ENCODE measurements around the gene SPAM1. TPM values are rescaled to one million over a fixed set of nuclear protein-coding genes. Genes with fewer than 3 reads are reported as not detected.

SPAM1 gene
- polyA plus RNA-seq, 1 donor (not counting 4 experiments of a cell fraction or from before 2014, with no cell fraction given) = not detected

DNA sequence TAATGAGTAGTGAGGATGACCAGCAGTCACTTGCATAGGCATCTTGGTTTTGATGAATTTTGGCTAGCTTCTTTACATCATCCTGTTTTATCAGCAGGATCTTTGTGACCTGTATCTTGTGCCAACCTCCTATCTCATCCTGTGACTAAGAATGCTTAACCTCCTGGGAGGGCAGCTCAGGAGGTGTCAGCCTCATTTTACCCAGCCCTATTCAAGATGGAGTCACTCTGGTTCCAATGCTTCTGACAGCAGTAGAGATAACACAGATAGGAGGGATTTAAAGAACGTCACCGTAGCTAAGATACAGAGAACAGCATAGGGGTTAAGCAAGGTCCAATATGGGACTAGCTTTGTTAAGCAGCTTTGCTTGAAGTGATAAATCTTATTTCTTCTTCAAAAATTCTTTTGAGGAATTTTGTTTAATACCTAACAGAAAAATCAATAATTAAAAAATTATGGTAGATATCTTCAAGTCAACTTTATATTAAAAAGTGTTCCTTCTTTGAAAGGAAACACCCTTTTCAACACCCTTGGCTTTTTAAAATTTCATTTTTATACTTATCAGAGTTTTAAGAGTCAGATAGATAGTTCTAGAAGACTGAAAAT is 68.0 kb downstream of the SPAM1 start:
- no peaks in the 10 kb centered on the region for H3K36me3 ChIP-seq (ENCODE audit: control insufficient read depth in 2 of 2, extremely low read depth in 1 of 2, insufficient read depth in 2 of 2, low read length in 2 of 2)
- H3K9ac ChIP-seq (ENCODE audit: control insufficient read depth, extremely low read depth, insufficient read depth, low read length) = no peak overlapping the region
- no peak overlapping the region for H3K4me2 ChIP-seq (ENCODE audit: control insufficient read depth, extremely low read depth, insufficient read depth, low read depth, low read length)
- H3K27me3 ChIP-seq (ENCODE audit: control insufficient read depth, extremely low read depth, insufficient read depth, low read length) = no peaks in the 10 kb centered on the region
- H3K4me1 ChIP-seq (ENCODE audit: control insufficient read depth, extremely low read depth, insufficient read depth, low read length) = no peaks in the 10 kb centered on the region
- H3K9me3 ChIP-seq (ENCODE audit: control insufficient read depth, low read depth, low read length) = no peaks in the 10 kb centered on the region
- no peak for DNase-seq (ENCODE audit: low read depth, low spot score)
- H4K20me1 ChIP-seq (ENCODE audit: control insufficient read depth, extremely low read depth, insufficient read depth, low read length) = no peaks in the 10 kb centered on the region
- no peak overlapping the region for H2AFZ ChIP-seq (ENCODE audit: control insufficient read depth, low read length)
- no peak for FAIRE-seq
- H3K79me2 ChIP-seq (ENCODE audit: control insufficient read depth, insufficient read depth, low read length) = no peaks in the 10 kb centered on the region
- no peak overlapping the region for H3K27ac ChIP-seq (ENCODE audit: control insufficient read depth, insufficient read depth, low read length)
- no peak for TF ChIP-seq EZH2 (IDR thresholded peaks at IDR 0.05; ENCODE audit: low read length)
- TF ChIP-seq, protein P1, sequence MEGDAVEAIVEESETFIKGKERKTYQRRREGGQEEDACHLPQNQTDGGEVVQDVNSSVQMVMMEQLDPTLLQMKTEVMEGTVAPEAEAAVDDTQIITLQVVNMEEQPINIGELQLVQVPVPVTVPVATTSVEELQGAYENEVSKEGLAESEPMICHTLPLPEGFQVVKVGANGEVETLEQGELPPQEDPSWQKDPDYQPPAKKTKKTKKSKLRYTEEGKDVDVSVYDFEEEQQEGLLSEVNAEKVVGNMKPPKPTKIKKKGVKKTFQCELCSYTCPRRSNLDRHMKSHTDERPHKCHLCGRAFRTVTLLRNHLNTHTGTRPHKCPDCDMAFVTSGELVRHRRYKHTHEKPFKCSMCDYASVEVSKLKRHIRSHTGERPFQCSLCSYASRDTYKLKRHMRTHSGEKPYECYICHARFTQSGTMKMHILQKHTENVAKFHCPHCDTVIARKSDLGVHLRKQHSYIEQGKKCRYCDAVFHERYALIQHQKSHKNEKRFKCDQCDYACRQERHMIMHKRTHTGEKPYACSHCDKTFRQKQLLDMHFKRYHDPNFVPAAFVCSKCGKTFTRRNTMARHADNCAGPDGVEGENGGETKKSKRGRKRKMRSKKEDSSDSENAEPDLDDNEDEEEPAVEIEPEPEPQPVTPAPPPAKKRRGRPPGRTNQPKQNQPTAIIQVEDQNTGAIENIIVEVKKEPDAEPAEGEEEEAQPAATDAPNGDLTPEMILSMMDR (optimal IDR thresholded peaks at IDR 0.05 in 1 of 3, IDR thresholded peaks at IDR 0.05 in 1 of 3, conservative IDR thresholded peaks at IDR 0.05 in 1 of 3; ENCODE audit: extremely low read depth in 1 of 3, insufficient read depth in 2 of 3, low read length in 3 of 3) = no peak
- dilution Hi-C loops (cut with MboI; ENCODE audit: extremely low pct_ligation_motif_present, low sequenced_read_pairs) = no loop called here
- no peaks in the 10 kb centered on the region for H3K9me1 ChIP-seq (ENCODE audit: control insufficient read depth, extremely low read depth, insufficient read depth, low read length)
- no peak overlapping the region for H3K4me3 ChIP-seq (ENCODE audit: control insufficient read depth in 2 of 3, extremely low read depth in 1 of 3, insufficient read depth in 2 of 3, low read depth in 1 of 3, low read length in 3 of 3)

DNA sequence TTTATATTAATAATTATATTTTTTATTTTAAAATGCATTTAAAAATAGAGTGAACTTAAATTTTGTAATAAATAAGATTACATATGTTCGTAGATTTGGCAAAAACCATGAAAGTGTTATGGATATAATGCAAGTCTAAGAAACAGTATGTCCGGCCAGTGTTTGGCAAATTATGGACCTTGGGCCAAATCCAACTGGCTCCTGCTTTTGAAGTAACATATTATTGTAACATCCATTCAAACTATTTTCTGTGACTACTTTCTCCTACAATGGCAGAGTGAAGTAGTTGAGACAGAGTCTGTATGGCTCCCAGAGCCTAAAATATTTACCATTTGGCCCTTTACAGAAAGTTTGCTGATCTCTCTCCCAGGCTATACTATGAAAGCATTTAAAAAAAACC is 69.0 kb downstream of the SPAM1 start:
- no peak for TF ChIP-seq EZH2 (IDR thresholded peaks at IDR 0.05; ENCODE audit: low read length)
- TF ChIP-seq, protein P1 (optimal IDR thresholded peaks at IDR 0.05 in 1 of 3, IDR thresholded peaks at IDR 0.05 in 1 of 3, conservative IDR thresholded peaks at IDR 0.05 in 1 of 3; ENCODE audit: extremely low read depth in 1 of 3, insufficient read depth in 2 of 3, low read length in 3 of 3) = no peak
- Histone ChIP-seq H3K9me1 (ENCODE audit: control insufficient read depth, extremely low read depth, insufficient read depth, low read length) (no peaks in the 10 kb centered on the region), H3K27me3 (ENCODE audit: control insufficient read depth, extremely low read depth, insufficient read depth, low read length) (no peaks in the 10 kb centered on the region), H3K4me3 (ENCODE audit: control insufficient read depth in 2 of 3, extremely low read depth in 1 of 3, insufficient read depth in 2 of 3, low read depth in 1 of 3, low read length in 3 of 3) (no peak overlapping the region), H2AFZ (ENCODE audit: control insufficient read depth, low read length) (no peak overlapping the region), H3K4me1 (ENCODE audit: control insufficient read depth, extremely low read depth, insufficient read depth, low read length) (no peaks in the 10 kb centered on the region), H3K4me2 (ENCODE audit: control insufficient read depth, extremely low read depth, insufficient read depth, low read depth, low read length) (no peak overlapping the region), H3K79me2 (ENCODE audit: control insufficient read depth, insufficient read depth, low read length) (no peaks in the 10 kb centered on the region), H4K20me1 (ENCODE audit: control insufficient read depth, extremely low read depth, insufficient read depth, low read length) (no peaks in the 10 kb centered on the region), H3K9me3 (ENCODE audit: control insufficient read depth, low read depth, low read length) (no peaks in the 10 kb centered on the region), H3K9ac (ENCODE audit: control insufficient read depth, extremely low read depth, insufficient read depth, low read length) (no peak overlapping the region), H3K36me3 (ENCODE audit: control insufficient read depth in 2 of 2, extremely low read depth in 1 of 2, insufficient read depth in 2 of 2, low read length in 2 of 2) (no peaks in the 10 kb centered on the region), H3K27ac (ENCODE audit: control insufficient read depth, insufficient read depth, low read length) (no peak overlapping the region)
- FAIRE-seq (no peak), DNase-seq (ENCODE audit: low read depth, low spot score) (no peak)
- dilution Hi-C loops (cut with MboI; ENCODE audit: extremely low pct_ligation_motif_present, low sequenced_read_pairs) = no loop called here

All from keratinocyte (primary cell).